Activated naive CD4-positive, alpha-beta T cell treated with Interleukin-2 at 50 U/mL for 16 hours (primary cell): ENCODE data around the gene MAN2A2.
A peak's percentile ranks its signal among the peaks of the same experiment; 100 is the strongest.

Source experiments
- DNase-seq: peaks from one replicate; pipeline ENCODE4 v3.0.0-alpha.2; 2020

MAN2A2 gene

GRCh38 chr15:90947577-90948357 lies 44.7 kb downstream of the MAN2A2 start:
- DNase-seq, result no peak

- no peak for DNase-seq
Measured at GRCh38 chr15:90948506-90948905, 45.4 kb downstream of the MAN2A2 start.

- no peak for DNase-seq
Measured at GRCh38 chr15:90949979-90950675, 47.0 kb downstream of the MAN2A2 start.

GRCh38 chr15:90950676-90951075 lies 47.6 kb downstream of the MAN2A2 start:
- no peak for DNase-seq

- no peak for DNase-seq
Measured at GRCh38 chr15:90952901-90953677, 50.0 kb downstream of the MAN2A2 start.

- no peak for DNase-seq
Measured at GRCh38 chr15:90953947-90954711, 51.0 kb downstream of the MAN2A2 start.

- DNase-seq, result peak; percentile 90
Measured at GRCh38 chr15:90954712-90955623, 51.9 kb downstream of the MAN2A2 start, which contains the start of gene RCCD1. RCCD1 (plus strand) TSS chr15:90954884; CDS start chr15:90956735, 1,851 bp downstream.

- DNase-seq, result no peak
Measured at GRCh38 chr15:90955624-90956273, 52.6 kb downstream of the MAN2A2 start.

- peak; percentile 65 for DNase-seq
Measured at GRCh38 chr15:90956274-90957030, 53.4 kb downstream of the MAN2A2 start.

- no peak for DNase-seq
Measured at GRCh38 chr15:90957031-90957790, 54.1 kb downstream of the MAN2A2 start.

GRCh38 chr15:90957791-90958190 lies 54.7 kb downstream of the MAN2A2 start:
- no peak for DNase-seq

- DNase-seq, result no peak
Measured at GRCh38 chr15:90959028-90959595, 56.0 kb downstream of the MAN2A2 start.

GRCh38 chr15:90959894-90960293 lies 56.8 kb downstream of the MAN2A2 start:
- no peak for DNase-seq

GRCh38 chr15:90960298-90961091 lies 57.4 kb downstream of the MAN2A2 start:
- no peak for DNase-seq

- DNase-seq, result no peak
Measured at GRCh38 chr15:90962021-90962420, 58.9 kb downstream of the MAN2A2 start.

GRCh38 chr15:90966262-90966661 lies 63.2 kb downstream of the MAN2A2 start:
- no peak for DNase-seq

GRCh38 chr15:90967206-90967605 lies 64.1 kb downstream of the MAN2A2 start:
- no peak for DNase-seq

- DNase-seq, result no peak
Measured at GRCh38 chr15:90968434-90968833, 65.3 kb downstream of the MAN2A2 start.
